BE2C (cell line): ENCODE data around the gene GRAMD4.

Experiments used
- DNase-seq: peaks from one replicate; pipeline ENCODE4 v3.0.0-alpha.2; 2020
- H3K27me3 ChIP-seq: fragments of 250-450 bp; sonication (Bioruptor Pico); 2 replicates; pipeline ENCODE4 v1.5.1; 2020; ENCODE audit warnings: mild to moderate bottlenecking
- H3K36me3 ChIP-seq: fragments of 250-450 bp; sonication (Bioruptor Pico); 2 replicates; pipeline ENCODE4 v1.5.1; 2020; ENCODE audit warnings: mild to moderate bottlenecking
- H3K4me1 ChIP-seq: fragments of 250-450 bp; sonication (Bioruptor Pico); 2 replicates; pipeline ENCODE4 v1.5.1; 2020
- H3K4me3 ChIP-seq: 2 replicates; pipeline ENCODE4 v1.5.1; 2011; ENCODE audit warnings: low read depth, low read length
- H3K9me3 ChIP-seq: fragments of 250-450 bp; sonication (Bioruptor Pico); 2 replicates; pipeline ENCODE4 v1.5.1; 2020
- TF ChIP-seq, protein P1 (sequence below): IDR thresholded peaks from 2 replicates; pipeline ENCODE4 v1.5.1; 2012; ENCODE audit warnings: mild to moderate bottlenecking, low read depth, low read length

The GRAMD4 gene

DNA sequence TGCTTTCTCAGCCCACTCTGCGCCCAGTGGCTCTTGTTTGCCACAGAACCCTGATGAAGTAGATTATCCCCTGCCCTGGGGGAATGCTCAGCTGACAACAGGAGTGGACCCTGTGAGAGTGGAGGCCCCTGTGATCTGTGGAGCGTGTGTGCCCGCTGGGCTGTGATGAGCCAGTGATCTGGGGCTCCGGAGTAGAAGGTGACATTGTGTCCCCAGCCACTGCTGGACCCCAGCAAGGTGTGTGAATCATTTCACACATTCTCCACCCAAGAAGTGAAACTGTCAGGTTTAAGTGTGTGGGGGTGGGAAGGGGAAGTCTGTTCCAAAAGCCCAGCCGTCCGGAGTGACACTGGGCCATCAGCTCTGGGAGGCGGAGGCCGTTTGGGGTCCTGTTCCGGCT, 33.1 kb upstream of the GRAMD4 start:
- Histone ChIP-seq H3K36me3 (peaks cover 4% of the 10 kb centered on the region), H3K27me3 (no peaks in the 10 kb centered on the region), H3K4me3 (no peak overlapping the region), H3K9me3 (no peaks in the 10 kb centered on the region), H3K4me1 (peaks cover 33% of the 10 kb centered on the region)
- no peak for DNase-seq
- TF ChIP-seq, protein P1, sequence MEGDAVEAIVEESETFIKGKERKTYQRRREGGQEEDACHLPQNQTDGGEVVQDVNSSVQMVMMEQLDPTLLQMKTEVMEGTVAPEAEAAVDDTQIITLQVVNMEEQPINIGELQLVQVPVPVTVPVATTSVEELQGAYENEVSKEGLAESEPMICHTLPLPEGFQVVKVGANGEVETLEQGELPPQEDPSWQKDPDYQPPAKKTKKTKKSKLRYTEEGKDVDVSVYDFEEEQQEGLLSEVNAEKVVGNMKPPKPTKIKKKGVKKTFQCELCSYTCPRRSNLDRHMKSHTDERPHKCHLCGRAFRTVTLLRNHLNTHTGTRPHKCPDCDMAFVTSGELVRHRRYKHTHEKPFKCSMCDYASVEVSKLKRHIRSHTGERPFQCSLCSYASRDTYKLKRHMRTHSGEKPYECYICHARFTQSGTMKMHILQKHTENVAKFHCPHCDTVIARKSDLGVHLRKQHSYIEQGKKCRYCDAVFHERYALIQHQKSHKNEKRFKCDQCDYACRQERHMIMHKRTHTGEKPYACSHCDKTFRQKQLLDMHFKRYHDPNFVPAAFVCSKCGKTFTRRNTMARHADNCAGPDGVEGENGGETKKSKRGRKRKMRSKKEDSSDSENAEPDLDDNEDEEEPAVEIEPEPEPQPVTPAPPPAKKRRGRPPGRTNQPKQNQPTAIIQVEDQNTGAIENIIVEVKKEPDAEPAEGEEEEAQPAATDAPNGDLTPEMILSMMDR = no peak

DNA sequence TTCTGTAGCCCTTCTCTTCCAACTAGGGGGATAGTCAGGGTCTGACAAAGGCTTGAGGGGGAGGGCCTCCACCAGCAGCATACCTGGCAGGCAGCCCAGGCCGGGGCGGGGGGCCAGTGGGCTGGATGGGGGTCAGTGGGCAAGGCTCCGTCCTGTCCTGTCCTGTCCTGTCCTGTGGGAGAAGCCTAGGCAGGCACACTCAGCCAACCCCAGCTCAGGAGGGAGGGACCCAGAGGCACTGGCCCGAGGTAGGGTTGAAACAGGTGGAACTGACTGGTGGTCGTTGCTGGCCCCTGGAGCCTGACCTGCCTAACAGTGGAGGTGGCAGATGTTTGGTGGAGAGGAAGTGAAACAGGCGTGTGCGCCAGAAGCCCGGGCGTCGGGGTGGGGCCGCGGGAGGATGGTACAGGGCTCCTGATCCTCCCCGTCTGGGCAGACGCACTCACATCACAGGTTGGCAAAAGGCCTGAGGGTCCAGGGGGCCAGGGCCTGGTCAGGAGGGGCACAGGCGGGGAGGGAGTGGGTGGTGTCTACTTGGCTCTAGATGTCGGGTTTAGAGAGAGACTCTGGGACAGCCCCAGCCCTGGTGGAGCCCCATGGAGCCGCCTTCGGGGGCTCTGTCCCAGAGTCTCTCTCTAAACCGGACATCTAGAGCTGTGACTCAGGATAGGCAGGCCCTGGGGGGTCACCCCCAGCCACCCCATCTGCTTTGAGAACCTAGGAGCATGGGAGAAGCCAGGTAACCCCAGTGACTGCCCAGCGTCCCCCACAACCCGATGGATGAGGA, 32.5 kb upstream of the GRAMD4 start:
- H3K4me3 ChIP-seq = no peak overlapping the region
- TF ChIP-seq, protein P1 = no peak

DNA sequence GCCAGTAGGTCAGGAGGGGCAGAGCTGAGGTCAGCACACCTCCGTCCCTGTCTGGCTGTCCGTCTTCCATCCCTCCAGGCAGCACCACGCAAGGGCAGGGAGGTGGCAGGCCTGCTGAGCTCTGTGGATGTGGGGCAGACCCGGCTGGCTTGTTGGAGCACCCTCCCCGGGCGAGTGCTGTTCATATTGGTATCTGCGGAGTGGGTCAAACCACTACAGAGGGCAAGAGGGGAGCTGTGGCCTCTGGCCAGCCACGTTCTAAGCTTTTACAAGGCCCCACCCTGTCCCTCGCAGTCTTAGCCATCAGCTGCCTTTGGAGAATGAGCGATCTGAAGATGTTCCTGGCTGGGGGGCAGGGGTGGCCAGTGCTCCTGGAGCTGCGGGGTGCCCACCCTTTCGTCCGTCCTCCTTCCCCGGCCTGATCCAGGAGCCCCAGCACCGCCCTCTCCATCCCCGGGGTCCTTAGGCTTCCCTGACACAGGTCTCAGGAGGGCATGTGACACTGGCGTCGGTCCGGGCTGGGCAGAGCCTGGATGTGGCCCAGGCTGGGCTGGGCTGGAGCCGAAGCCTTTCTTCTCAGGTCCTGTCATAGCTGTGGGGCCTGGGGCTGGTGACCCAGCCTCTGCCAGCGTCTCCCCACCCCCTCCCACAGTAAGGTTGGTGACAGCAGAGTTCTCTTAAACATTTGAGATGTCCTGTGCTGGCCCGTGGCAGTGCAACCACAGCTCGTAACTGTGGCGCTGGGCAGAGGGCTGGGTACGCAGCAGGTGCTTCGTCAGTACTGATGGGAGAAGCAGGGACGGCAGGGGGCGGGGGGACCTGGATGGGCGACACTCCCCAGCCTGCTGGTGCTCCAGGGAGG, 31.7 kb upstream of the GRAMD4 start:
- no peaks in the 10 kb centered on the region for H3K27me3 ChIP-seq
- peaks cover 33% of the 10 kb centered on the region for H3K4me1 ChIP-seq
- H3K9me3 ChIP-seq = no peaks in the 10 kb centered on the region
- no peak overlapping the region for H3K4me3 ChIP-seq
- H3K36me3 ChIP-seq = peaks cover 4% of the 10 kb centered on the region
- no peak for DNase-seq
- TF ChIP-seq, protein P1 = no peak

More for the DNA sequence above, 32.5 kb upstream of the GRAMD4 start:
- peaks cover 4% of the 10 kb centered on the region for H3K36me3 ChIP-seq
- DNase-seq = no peak
- no peaks in the 10 kb centered on the region for H3K9me3 ChIP-seq
- peaks cover 33% of the 10 kb centered on the region for H3K4me1 ChIP-seq
- H3K27me3 ChIP-seq = no peaks in the 10 kb centered on the region

DNA sequence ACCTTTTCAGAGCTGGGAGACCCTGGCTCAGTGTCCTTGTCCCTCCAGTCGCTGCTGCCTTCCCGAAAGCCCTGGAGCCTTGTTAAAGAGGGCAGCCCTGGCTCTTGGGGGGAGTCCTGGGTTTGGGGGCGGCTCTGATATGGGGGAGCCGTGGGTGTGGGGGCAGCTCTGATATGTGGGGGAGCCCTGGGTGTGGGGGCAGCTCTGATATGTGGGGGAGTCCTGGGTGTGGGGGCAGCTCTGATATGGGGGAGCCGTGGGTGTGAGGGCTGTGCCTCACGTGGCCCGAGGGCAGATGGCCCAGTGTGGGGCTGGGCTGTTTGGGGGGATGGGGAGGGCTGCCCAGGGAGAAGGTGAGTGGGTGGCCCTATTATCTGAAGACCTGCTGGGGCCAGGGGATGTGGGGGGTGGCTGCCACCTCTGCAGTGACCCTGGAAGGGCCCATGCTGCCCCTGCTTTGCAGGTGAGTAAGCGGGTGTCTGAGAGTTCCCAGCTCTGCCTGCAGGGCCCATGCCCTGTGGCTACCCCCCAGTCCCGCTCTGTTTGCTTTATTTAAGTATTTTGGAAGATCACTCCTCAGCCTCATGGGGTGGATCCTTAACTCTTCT, 30.9 kb upstream of the GRAMD4 start:
- no peaks in the 10 kb centered on the region for H3K9me3 ChIP-seq
- TF ChIP-seq, protein P1 = no peak
- DNase-seq = no peak
- H3K36me3 ChIP-seq = peaks cover 4% of the 10 kb centered on the region
- no peak overlapping the region for H3K4me3 ChIP-seq
- H3K4me1 ChIP-seq = peaks cover 33% of the 10 kb centered on the region
- no peaks in the 10 kb centered on the region for H3K27me3 ChIP-seq

DNA sequence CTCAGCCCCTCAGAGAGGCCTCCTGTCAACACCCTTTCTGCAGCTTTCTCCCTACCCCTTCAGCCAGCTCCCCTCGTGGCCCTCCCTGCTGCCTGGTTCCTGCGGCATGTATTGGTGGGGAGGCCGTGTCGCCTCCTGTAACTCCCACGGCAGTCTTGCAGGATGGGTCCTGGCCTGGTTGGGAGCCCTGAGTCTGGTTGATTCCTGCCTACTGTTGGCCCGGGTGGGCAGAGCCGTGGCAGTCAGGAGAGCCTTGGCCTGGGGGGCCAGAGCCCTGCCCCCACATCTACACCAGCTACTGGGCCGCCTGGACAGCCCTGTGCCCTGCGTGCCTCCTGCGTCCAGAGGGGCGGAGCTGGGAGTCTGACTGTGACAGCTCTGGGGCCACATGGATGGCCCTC, 30.3 kb upstream of the GRAMD4 start:
- TF ChIP-seq, protein P1 = no peak
- Histone ChIP-seq H3K4me1 (peaks cover 34% of the 10 kb centered on the region), H3K9me3 (no peaks in the 10 kb centered on the region), H3K4me3 (no peak overlapping the region), H3K27me3 (no peaks in the 10 kb centered on the region), H3K36me3 (peaks cover 4% of the 10 kb centered on the region)
- DNase-seq = no peak
